ENCODE results near the gene ADAMTS3.

ADAMTS3 gene

DNA sequence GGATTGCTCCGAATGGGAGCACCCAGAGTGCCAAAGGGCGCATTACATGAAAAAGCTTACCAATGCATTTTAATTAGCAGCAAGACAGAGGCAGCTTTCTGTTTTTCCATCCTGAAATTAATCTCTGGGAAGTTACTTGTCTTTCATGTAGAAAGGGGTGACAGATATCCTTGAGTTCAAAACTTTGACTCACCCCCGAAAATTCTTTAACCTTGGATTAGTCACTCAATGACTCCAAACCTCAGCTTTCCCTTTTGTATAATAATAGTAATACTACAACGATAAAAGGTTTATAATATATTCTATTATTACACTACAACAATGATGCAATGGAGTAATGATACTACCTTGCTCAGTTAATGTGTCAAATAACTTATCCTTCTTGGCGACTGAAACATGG, 126.3 kb downstream of the ADAMTS3 start:
- Histone ChIP-seq H4K91ac (ENCODE audit: low read length) (no peak overlapping the region), H4K8ac (ENCODE audit: low read length) (no peak overlapping the region), H3K14ac (ENCODE audit: low read length in 2 of 2) (no peak overlapping the region), H2BK12ac (ENCODE audit: low read length in 2 of 2) (no peak overlapping the region), H3K4me2 (ENCODE audit: low read length, poor library complexity, severe bottlenecking) (no peak overlapping the region), H3K79me1 (replicated peaks; ENCODE audit: low read length, poor library complexity, severe bottlenecking) (peaks cover 5% of the 10 kb centered on the region), H3K4ac (ENCODE audit: low read depth in 1 of 2, low read length in 2 of 2) (no peak overlapping the region), H3K27me3 (ENCODE audit: control insufficient read depth in 1 of 2, insufficient read depth in 1 of 2, low read length in 2 of 2) (no peaks in the 10 kb centered on the region), H2BK120ac (ENCODE audit: low read depth, low read length) (no peak overlapping the region), H3K18ac (ENCODE audit: low read depth in 1 of 2, low read length in 2 of 2) (no peak overlapping the region), H2BK15ac (ENCODE audit: low read depth, poor library complexity, severe bottlenecking) (no peak overlapping the region), H3K36me3 (ENCODE audit: control insufficient read depth in 1 of 2, insufficient read depth in 2 of 2, low read depth in 1 of 2, low read length in 2 of 2) (no peaks in the 10 kb centered on the region), H3K23ac (ENCODE audit: low read length in 2 of 2) (no peak overlapping the region), H3K4me3 (ENCODE audit: insufficient read depth in 1 of 2, low read depth in 1 of 2, low read length in 2 of 2) (no peak overlapping the region), H2BK5ac (ENCODE audit: low read depth, low read length, poor library complexity, severe bottlenecking) (no peak overlapping the region), H3K4me1 (ENCODE audit: control insufficient read depth, insufficient read depth, low read depth, low read length) (no peaks in the 10 kb centered on the region), H2AFZ (ENCODE audit: low read depth, low read length) (no peak overlapping the region), H2AK5ac (ENCODE audit: low read length, severe bottlenecking) (no peak overlapping the region), H3K9me3 (ENCODE audit: control insufficient read depth, low read length) (no peaks in the 10 kb centered on the region), H3K27ac (ENCODE audit: low read length, poor library complexity, severe bottlenecking) (no peak overlapping the region), H3K9ac (ENCODE audit: low read length) (no peak overlapping the region)
- WGBS, result 95% methylated on average over 3 of the region's 5 CpGs
- no peak for DNase-seq

DNA sequence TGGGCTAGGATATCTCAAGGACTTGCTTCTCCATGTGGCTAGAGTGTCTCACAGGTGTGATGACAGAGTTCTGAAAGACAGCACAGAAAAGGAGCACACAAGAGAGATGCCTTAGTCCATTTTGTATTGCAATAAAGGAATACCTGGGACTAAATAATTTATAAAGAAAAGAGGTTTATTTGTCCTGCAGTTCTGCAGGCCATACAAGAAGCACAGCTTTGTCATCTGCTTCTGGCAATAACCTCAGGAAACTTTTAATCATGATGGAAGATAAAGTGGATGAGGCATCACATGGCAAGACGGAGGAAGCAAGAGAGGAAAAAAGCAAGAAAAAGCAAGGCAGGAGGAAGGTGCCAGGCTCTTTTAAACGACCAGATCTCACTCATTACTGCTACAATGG, 126.9 kb downstream of the ADAMTS3 start:
- Histone ChIP-seq H3K4me2 (ENCODE audit: low read length, poor library complexity, severe bottlenecking) (no peak overlapping the region), H3K4me3 (ENCODE audit: insufficient read depth in 1 of 2, low read depth in 1 of 2, low read length in 2 of 2) (no peak overlapping the region), H3K36me3 (ENCODE audit: control insufficient read depth in 1 of 2, insufficient read depth in 2 of 2, low read depth in 1 of 2, low read length in 2 of 2) (no peaks in the 10 kb centered on the region), H2BK12ac (ENCODE audit: low read length in 2 of 2) (no peak overlapping the region), H3K18ac (ENCODE audit: low read depth in 1 of 2, low read length in 2 of 2) (no peak overlapping the region), H2BK120ac (ENCODE audit: low read depth, low read length) (no peak overlapping the region), H4K8ac (ENCODE audit: low read length) (no peak overlapping the region), H2AK5ac (ENCODE audit: low read length, severe bottlenecking) (no peak overlapping the region), H3K23ac (ENCODE audit: low read length in 2 of 2) (no peak overlapping the region), H3K14ac (ENCODE audit: low read length in 2 of 2) (no peak overlapping the region), H2AFZ (ENCODE audit: low read depth, low read length) (no peak overlapping the region), H2BK5ac (ENCODE audit: low read depth, low read length, poor library complexity, severe bottlenecking) (no peak overlapping the region), H4K91ac (ENCODE audit: low read length) (no peak overlapping the region), H3K79me1 (replicated peaks; ENCODE audit: low read length, poor library complexity, severe bottlenecking) (peaks cover 5% of the 10 kb centered on the region), H3K27me3 (ENCODE audit: control insufficient read depth in 1 of 2, insufficient read depth in 1 of 2, low read length in 2 of 2) (no peaks in the 10 kb centered on the region), H3K27ac (ENCODE audit: low read length, poor library complexity, severe bottlenecking) (no peak overlapping the region), H3K9me3 (ENCODE audit: control insufficient read depth, low read length) (no peaks in the 10 kb centered on the region), H3K4me1 (ENCODE audit: control insufficient read depth, insufficient read depth, low read depth, low read length) (no peaks in the 10 kb centered on the region), H3K4ac (ENCODE audit: low read depth in 1 of 2, low read length in 2 of 2) (no peak overlapping the region), H2BK15ac (ENCODE audit: low read depth, poor library complexity, severe bottlenecking) (no peak overlapping the region), H3K9ac (ENCODE audit: low read length) (no peak overlapping the region)
- WGBS, result 50% methylated on average over 2 of the region's 2 CpGs
- DNase-seq, result no peak

DNA sequence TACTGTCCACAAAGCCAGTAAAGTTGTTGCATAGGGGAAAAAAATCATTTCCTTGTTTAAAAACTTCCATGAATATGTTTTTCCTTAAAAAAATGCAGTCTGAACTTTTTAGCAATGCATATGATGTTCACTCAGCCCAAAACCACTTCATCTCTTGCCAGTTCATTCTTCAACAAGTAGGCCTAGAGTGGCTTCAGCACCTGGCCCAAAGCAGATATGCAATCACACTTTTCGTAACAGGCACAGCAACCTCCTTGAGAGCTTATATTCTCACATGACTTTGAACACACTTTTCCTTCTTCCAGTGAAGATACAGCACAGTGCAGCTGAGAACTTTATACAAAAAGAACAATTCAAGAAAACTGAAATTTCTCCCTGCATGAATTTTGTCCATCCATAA, 128.6 kb downstream of the ADAMTS3 start:
- H3K79me1 ChIP-seq (replicated peaks; ENCODE audit: low read length, poor library complexity, severe bottlenecking), result peaks cover 2% of the 10 kb centered on the region
- no peaks in the 10 kb centered on the region for H3K27me3 ChIP-seq (ENCODE audit: control insufficient read depth in 1 of 2, insufficient read depth in 1 of 2, low read length in 2 of 2)
- H2BK5ac ChIP-seq (ENCODE audit: low read depth, low read length, poor library complexity, severe bottlenecking), result no peak overlapping the region
- no peak overlapping the region for H3K18ac ChIP-seq (ENCODE audit: low read depth in 1 of 2, low read length in 2 of 2)
- no peak for DNase-seq
- H3K4me2 ChIP-seq (ENCODE audit: low read length, poor library complexity, severe bottlenecking), result no peak overlapping the region
- H3K23ac ChIP-seq (ENCODE audit: low read length in 2 of 2), result no peak overlapping the region
- H3K9me3 ChIP-seq (ENCODE audit: control insufficient read depth, low read length), result no peaks in the 10 kb centered on the region
- no peak overlapping the region for H3K4ac ChIP-seq (ENCODE audit: low read depth in 1 of 2, low read length in 2 of 2)
- no peak overlapping the region for H2BK120ac ChIP-seq (ENCODE audit: low read depth, low read length)
- no peak overlapping the region for H4K8ac ChIP-seq (ENCODE audit: low read length)
- H2AFZ ChIP-seq (ENCODE audit: low read depth, low read length), result no peak overlapping the region
- no peak overlapping the region for H3K9ac ChIP-seq (ENCODE audit: low read length)
- H4K91ac ChIP-seq (ENCODE audit: low read length), result no peak overlapping the region
- no peak overlapping the region for H2BK12ac ChIP-seq (ENCODE audit: low read length in 2 of 2)
- H2AK5ac ChIP-seq (ENCODE audit: low read length, severe bottlenecking), result no peak overlapping the region
- no peak overlapping the region for H2BK15ac ChIP-seq (ENCODE audit: low read depth, poor library complexity, severe bottlenecking)
- no peaks in the 10 kb centered on the region for H3K36me3 ChIP-seq (ENCODE audit: control insufficient read depth in 1 of 2, insufficient read depth in 2 of 2, low read depth in 1 of 2, low read length in 2 of 2)
- no peak overlapping the region for H3K14ac ChIP-seq (ENCODE audit: low read length in 2 of 2)
- no peaks in the 10 kb centered on the region for H3K4me1 ChIP-seq (ENCODE audit: control insufficient read depth, insufficient read depth, low read depth, low read length)
- 98% methylated on average over 1 of the region's 1 CpG for WGBS
- H3K4me3 ChIP-seq (ENCODE audit: insufficient read depth in 1 of 2, low read depth in 1 of 2, low read length in 2 of 2), result no peak overlapping the region
- no peak overlapping the region for H3K27ac ChIP-seq (ENCODE audit: low read length, poor library complexity, severe bottlenecking)

DNA sequence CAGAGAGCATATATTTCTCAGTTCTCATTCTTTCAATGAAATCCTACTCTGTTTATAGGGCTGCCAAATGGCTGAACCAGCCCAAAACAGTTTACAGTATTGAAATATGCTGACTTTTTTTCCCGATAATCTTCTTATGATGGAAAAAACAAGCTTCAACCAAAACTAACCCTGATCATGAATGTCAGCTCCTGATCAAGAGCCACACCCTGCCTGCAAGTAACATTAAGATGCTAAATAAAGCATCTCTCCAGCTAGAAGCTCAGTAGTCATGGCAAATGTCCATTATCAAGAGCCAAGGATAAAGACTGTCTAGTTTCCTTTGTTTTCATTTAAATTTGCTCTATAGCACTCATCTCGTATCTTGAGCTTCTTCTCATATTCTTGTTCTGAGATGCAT, 136.0 kb downstream of the ADAMTS3 start:
- no peak overlapping the region for H4K91ac ChIP-seq (ENCODE audit: low read length)
- no peak overlapping the region for H3K18ac ChIP-seq (ENCODE audit: low read depth in 1 of 2, low read length in 2 of 2)
- no peak overlapping the region for H3K4me2 ChIP-seq (ENCODE audit: low read length, poor library complexity, severe bottlenecking)
- 96% methylated on average over 1 of the region's 2 CpGs for WGBS
- no peak overlapping the region for H3K9ac ChIP-seq (ENCODE audit: low read length)
- no peak overlapping the region for H2BK15ac ChIP-seq (ENCODE audit: low read depth, poor library complexity, severe bottlenecking)
- no peaks in the 10 kb centered on the region for H3K4me1 ChIP-seq (ENCODE audit: control insufficient read depth, insufficient read depth, low read depth, low read length)
- no peak overlapping the region for H3K27ac ChIP-seq (ENCODE audit: low read length, poor library complexity, severe bottlenecking)
- H3K27me3 ChIP-seq (ENCODE audit: control insufficient read depth in 1 of 2, insufficient read depth in 1 of 2, low read length in 2 of 2), result no peaks in the 10 kb centered on the region
- H3K14ac ChIP-seq (ENCODE audit: low read length in 2 of 2), result no peak overlapping the region
- no peak overlapping the region for H2AFZ ChIP-seq (ENCODE audit: low read depth, low read length)
- DNase-seq, result no peak
- H2BK120ac ChIP-seq (ENCODE audit: low read depth, low read length), result no peak overlapping the region
- no peaks in the 10 kb centered on the region for H3K36me3 ChIP-seq (ENCODE audit: control insufficient read depth in 1 of 2, insufficient read depth in 2 of 2, low read depth in 1 of 2, low read length in 2 of 2)
- no peak overlapping the region for H3K4ac ChIP-seq (ENCODE audit: low read depth in 1 of 2, low read length in 2 of 2)
- no peak overlapping the region for H2BK12ac ChIP-seq (ENCODE audit: low read length in 2 of 2)
- H2BK5ac ChIP-seq (ENCODE audit: low read depth, low read length, poor library complexity, severe bottlenecking), result no peak overlapping the region
- no peak overlapping the region for H3K4me3 ChIP-seq (ENCODE audit: insufficient read depth in 1 of 2, low read depth in 1 of 2, low read length in 2 of 2)
- H4K8ac ChIP-seq (ENCODE audit: low read length), result no peak overlapping the region
- no peak overlapping the region for H3K23ac ChIP-seq (ENCODE audit: low read length in 2 of 2)
- H2AK5ac ChIP-seq (ENCODE audit: low read length, severe bottlenecking), result no peak overlapping the region
- no peaks in the 10 kb centered on the region for H3K9me3 ChIP-seq (ENCODE audit: control insufficient read depth, low read length)
- peaks cover 4% of the 10 kb centered on the region for H3K79me1 ChIP-seq (replicated peaks; ENCODE audit: low read length, poor library complexity, severe bottlenecking)
